Esophagus muscularis mucosa (tissue), 4 donors: ENCODE results near the gene IPO11. TPM values are rescaled to one million over a fixed set of nuclear protein-coding genes. Genes with fewer than 3 reads are reported as not detected.
"Not testable (repeated sequence)": the region's sequence is repeated elsewhere in the genome, so short reads cannot be mapped to it uniquely, and the experiment has no call there.

ENCODE experiments used
- DNase-seq: peaks from one replicate; pipeline ENCODE4 v3.0.0-alpha.2; 2017; ENCODE audit errors: extremely low spot score
- H3K27ac ChIP-seq, 4 donors: fragments of 200-600 bp; sonication (generic); replicated peaks in 1 of 4; 1 replicate in 3 of 4; 2 replicates in 1 of 4; pipeline ENCODE4 v1.5.1; 2016 to 2019; ENCODE audit warnings: mild to moderate bottlenecking in 1 of 4
- H3K27me3 ChIP-seq, 4 donors: fragments of 200-600 bp; sonication (generic); one replicate each; pipeline versions ENCODE4 v1.5.1 to v1.6.0; 2016 to 2019
- H3K36me3 ChIP-seq, 4 donors: fragments of 200-600 bp; sonication (generic); one replicate each; pipeline ENCODE4 v1.5.1; 2016 to 2019
- H3K4me1 ChIP-seq, 4 donors: fragments of 200-600 bp; sonication (generic); one replicate each; pipeline ENCODE4 v1.5.1; 2016 to 2019
- H3K4me3 ChIP-seq, 4 donors: fragments of 200-600 bp; sonication (generic); 1 replicate in 2 of 4; 2 replicates in 2 of 4; pipeline ENCODE4 v1.5.1; 2016 to 2019; ENCODE audit warnings: mild to moderate bottlenecking in 4 of 4, moderate library complexity in 1 of 4
- H3K9me3 ChIP-seq, 4 donors: fragments of 200-600 bp; sonication (generic); 1 replicate in 3 of 4; 2 replicates in 1 of 4; pipeline ENCODE4 v1.5.1; 2016 to 2019
- EP300 ChIP-seq: sonication (generic); formaldehyde crosslinking; IDR thresholded peaks from one replicate; pipeline ENCODE4 v1.6.1; 2017; ENCODE audit warnings: antibody characterized with exemption
- POLR2AphosphoS5 ChIP-seq, 2 donors: sonication (generic); formaldehyde crosslinking; IDR thresholded peaks; one replicate each; pipeline ENCODE4 v1.6.1; 2017; ENCODE audit warnings: antibody characterized with exemption in 2 of 2
- WGBS: methylation state at CpG from one replicate; pipeline ENCODE4 v1.1.5; 2018; 5-methylcytosine and 5-hydroxymethylcytosine counted together
- intact Hi-C: fragments of 100-400 bp; cut with DNase I; formaldehyde crosslinking; loops from one replicate; pipeline ENCODE4 v1.15.1; 2023
- small RNA-seq, 3 donors: library from RNA; depleted of rRNA; stranded (forward); fragments of <200 nt; gene quantifications; one replicate each; pipeline ENCODE3, GENCODE V24; 2016
- total RNA-seq, 4 donors: library from RNA; depleted of rRNA; stranded (reverse); fragments of >200 nt; gene quantifications; one replicate each; pipeline versions ENCODE4 v1.1.0 to v1.2.1, GENCODE V29; 2016

IPO11 gene
- total RNA-seq, 4 donors from 2014 or later = 14.8 to 19.6 (median 18.3) TPM

GRCh38 chr5:62671479-62671878 is 258.9 kb downstream of the IPO11 start:
- Histone ChIP-seq H3K4me1 (no peaks in the 10 kb centered on the region), H3K9me3 (no peaks in the 10 kb centered on the region), H3K4me3 (no peak overlapping the region), H3K27ac (no peak overlapping the region), H3K27me3 (no peaks in the 10 kb centered on the region), H3K36me3 (no peaks in the 10 kb centered on the region)
- no peak for TF ChIP-seq POLR2AphosphoS5 (IDR thresholded peaks at IDR 0.05)
- TF ChIP-seq EP300 = no peak
- intact Hi-C loops = no loop called here
- DNase-seq = no peak
- WGBS = 77% methylated on average over 1 of the region's 1 CpG

GRCh38 chr5:62676596-62676995 is 264.0 kb downstream of the IPO11 start:
- H3K27me3 ChIP-seq, DNase-seq, intact Hi-C loops, H3K36me3 ChIP-seq, H3K4me1 ChIP-seq, H3K4me3 ChIP-seq, H3K27ac ChIP-seq: not testable (repeated sequence)
- H3K9me3 ChIP-seq = peaks cover 0 to 24% (median 9%) of the 10 kb centered on the region in 4 donors

Small RNA genes within 50 kb of the gene (small RNA-seq; reads per million reads assigned to genes)
- gene CKS1BP3 (0 reads per million in 3 donors), gene RNU6-661P (0 reads per million in 3 donors)

Other genes starting within 250 kb of the IPO11 start
- gene KIF2A, start 106.6 kb upstream of the IPO11 start, total RNA-seq = 10 to 100 TPM; 31.6 to 37.1 (median 33.3) TPM
- 10 to 100 TPM; 18.3 to 34.8 (median 26.4) TPM for gene DIMT1, start 8.9 kb upstream of the IPO11 start, total RNA-seq
- 1 to 10 TPM; 1.0 to 3.6 (median 2.3) TPM for gene LRRC70, start 166.1 kb downstream of the IPO11 start, total RNA-seq